MM.1S (cell line): ENCODE measurements around the gene ARSD.

ENCODE experiments used
- DNase-seq: peaks from one replicate; pipeline ENCODE4 v3.0.0-alpha.2; 2015
- H2AFZ ChIP-seq: fragments of 300-600 bp; sonication (generic); 2 replicates; pipeline ENCODE4 v1.6.0; 2016; ENCODE audit warnings: antibody characterized with exemption, low read length
- H3F3A ChIP-seq: fragments of 300-600 bp; sonication (generic); 2 replicates; pipeline ENCODE4 v1.6.1; 2016; ENCODE audit warnings: mild to moderate bottlenecking, antibody characterized with exemption, low read length, moderate library complexity, mixed read lengths; ENCODE audit not compliant: insufficient read depth
- H3K27ac ChIP-seq: fragments of 300-600 bp; sonication (generic); 2 replicates; pipeline ENCODE4 v1.5.1; 2016; ENCODE audit warnings: mild to moderate bottlenecking, low read length
- H3K27me3 ChIP-seq: fragments of 300-600 bp; sonication (generic); replicated peaks from 2 replicates; pipeline ENCODE4 v1.6.0; 2016; ENCODE audit warnings: low read length; ENCODE audit not compliant: insufficient read depth
- H3K36me3 ChIP-seq: fragments of 300-600 bp; sonication (generic); replicated peaks from 2 replicates; pipeline ENCODE4 v1.6.1; 2016; ENCODE audit warnings: mild to moderate bottlenecking, low read length, mixed read lengths; ENCODE audit not compliant: insufficient read depth
- H3K4me1 ChIP-seq: fragments of 300-600 bp; sonication (generic); 2 replicates; pipeline ENCODE4 v1.6.1; 2016; ENCODE audit warnings: low read length, mixed read lengths
- H3K4me2 ChIP-seq: fragments of 300-600 bp; sonication (generic); 2 replicates; pipeline ENCODE4 v1.6.0; 2016; ENCODE audit warnings: low read depth, low read length
- H3K4me3 ChIP-seq: fragments of 300-600 bp; sonication (generic); 2 replicates; pipeline ENCODE4 v1.5.1; 2016; ENCODE audit warnings: low read length, mixed read lengths
- H3K79me2 ChIP-seq: fragments of 300-600 bp; sonication (generic); 2 replicates; pipeline ENCODE4 v1.6.1; 2016; ENCODE audit warnings: mixed run types, low read length, mixed read lengths
- H3K9ac ChIP-seq: fragments of 300-600 bp; sonication (generic); 2 replicates; pipeline ENCODE4 v1.6.1; 2016; ENCODE audit warnings: low read length, mixed read lengths
- H3K9me2 ChIP-seq: fragments of 300-600 bp; sonication (generic); replicated peaks from 2 replicates; pipeline ENCODE4 v1.6.1; 2016; ENCODE audit warnings: mild to moderate bottlenecking, low read length, mixed read lengths; ENCODE audit not compliant: insufficient read depth
- H3K9me3 ChIP-seq: fragments of 300-600 bp; sonication (generic); replicated peaks from 2 replicates; pipeline ENCODE4 v1.6.1; 2016; ENCODE audit warnings: mild to moderate bottlenecking, low read length, mixed read lengths; ENCODE audit not compliant: insufficient read depth
- H4K20me1 ChIP-seq: fragments of 300-600 bp; sonication (generic); 2 replicates; pipeline ENCODE4 v1.6.1; 2016; ENCODE audit warnings: mild to moderate bottlenecking, low read length, moderate library complexity, mixed read lengths; ENCODE audit not compliant: insufficient read depth
- CTCF ChIP-seq: fragments of 300-600 bp; sonication (generic); IDR thresholded peaks from 2 replicates; pipeline ENCODE4 v1.5.1; 2016; ENCODE audit warnings: antibody characterized with exemption, low read length, mixed read lengths
- EZH2 ChIP-seq: fragments of 300-600 bp; sonication (generic); optimal IDR thresholded peaks from 2 replicates; pipeline ENCODE3; 2017; ENCODE audit warnings: low read depth, mild to moderate bottlenecking, antibody characterized with exemption, low read length, mixed read lengths
- EZH2phosphoT487 ChIP-seq: fragments of 300-600 bp; sonication (generic); IDR thresholded peaks from 2 replicates; pipeline ENCODE4 v1.6.1; 2018; ENCODE audit warnings: antibody characterized with exemption, low read length

The ARSD gene

GRCh38 chrX:2867206-2867605 lies 61.9 kb downstream of the ARSD start:
- no peak for DNase-seq
- H2AFZ ChIP-seq = no peak overlapping the region
- H3K27me3 ChIP-seq = no peaks in the 10 kb centered on the region
- no peak overlapping the region for H3K9ac ChIP-seq
- no peaks in the 10 kb centered on the region for H4K20me1 ChIP-seq
- H3K79me2 ChIP-seq = no peaks in the 10 kb centered on the region
- no peak overlapping the region for H3K27ac ChIP-seq
- no peaks in the 10 kb centered on the region for H3K36me3 ChIP-seq
- no peaks in the 10 kb centered on the region for H3F3A ChIP-seq
- TF ChIP-seq EZH2 = no peak
- TF ChIP-seq CTCF = no peak
- no peak for TF ChIP-seq EZH2phosphoT487
- no peaks in the 10 kb centered on the region for H3K9me3 ChIP-seq
- no peaks in the 10 kb centered on the region for H3K9me2 ChIP-seq
- no peak overlapping the region for H3K4me3 ChIP-seq
- no peak overlapping the region for H3K4me2 ChIP-seq
- no peaks in the 10 kb centered on the region for H3K4me1 ChIP-seq

GRCh38 chrX:2863646-2864045 lies 65.5 kb downstream of the ARSD start:
- H4K20me1 ChIP-seq = no peaks in the 10 kb centered on the region
- no peaks in the 10 kb centered on the region for H3K9me2 ChIP-seq
- H3K4me2 ChIP-seq = no peak overlapping the region
- H2AFZ ChIP-seq = no peak overlapping the region
- no peaks in the 10 kb centered on the region for H3F3A ChIP-seq
- H3K9me3 ChIP-seq = no peaks in the 10 kb centered on the region
- DNase-seq = no peak
- no peak overlapping the region for H3K4me3 ChIP-seq
- no peaks in the 10 kb centered on the region for H3K79me2 ChIP-seq
- TF ChIP-seq EZH2phosphoT487 (no peak), EZH2 (no peak), CTCF (no peak)
- H3K36me3 ChIP-seq = no peaks in the 10 kb centered on the region
- H3K27ac ChIP-seq = no peak overlapping the region
- no peaks in the 10 kb centered on the region for H3K4me1 ChIP-seq
- no peak overlapping the region for H3K9ac ChIP-seq
- no peaks in the 10 kb centered on the region for H3K27me3 ChIP-seq

- H3K4me1 ChIP-seq = no peaks in the 10 kb centered on the region
- H3K27ac ChIP-seq = no peak overlapping the region
- H2AFZ ChIP-seq = no peak overlapping the region
- H3K4me2 ChIP-seq = no peak overlapping the region
- DNase-seq = no peak
- no peaks in the 10 kb centered on the region for H3K9me2 ChIP-seq
- H3K79me2 ChIP-seq = no peaks in the 10 kb centered on the region
- TF ChIP-seq CTCF = no peak
- no peak for TF ChIP-seq EZH2
- no peak for TF ChIP-seq EZH2phosphoT487
- no peaks in the 10 kb centered on the region for H3K36me3 ChIP-seq
- no peaks in the 10 kb centered on the region for H3F3A ChIP-seq
- no peaks in the 10 kb centered on the region for H3K27me3 ChIP-seq
- H3K4me3 ChIP-seq = no peak overlapping the region
- H3K9ac ChIP-seq = no peak overlapping the region
- no peaks in the 10 kb centered on the region for H3K9me3 ChIP-seq
- no peaks in the 10 kb centered on the region for H4K20me1 ChIP-seq
Measured at GRCh38 chrX:2862404-2862803, 66.7 kb downstream of the ARSD start.
